ENCODE results near the gene CDC42BPG. TPM values are rescaled to one million over a fixed set of nuclear protein-coding genes. Genes with fewer than 3 reads are reported as not detected.
"Not testable (repeated sequence)": the region's sequence is repeated elsewhere in the genome, so short reads cannot be mapped to it uniquely, and the experiment has no call there.

CDC42BPG gene
- total RNA-seq, 2 donors from 2014 or later, result 0.37 to 0.71 TPM

- Mint-ChIP-seq H3K9me3 (no peaks in the 10 kb centered on the region), H3K4me3 (no peak overlapping the region), H3K36me3 (ENCODE audit: low read depth) (no peaks in the 10 kb centered on the region), H3K27me3 (no peaks in the 10 kb centered on the region), H3K4me1 (no peaks in the 10 kb centered on the region), H3K27ac (no peak overlapping the region)
- no peak for ATAC-seq (replicated peaks)
Observed at GRCh38 chr11:64833198-64833502, 11.3 kb downstream of the CDC42BPG start.

GRCh38 chr11:64832467-64833197 lies 11.8 kb downstream of the CDC42BPG start:
- H3K4me1 Mint-ChIP-seq, result no peaks in the 10 kb centered on the region

GRCh38 chr11:64831411-64831891 lies 13.0 kb downstream of the CDC42BPG start:
- no peak for ATAC-seq (replicated peaks)
- no peak overlapping the region for H3K27ac Mint-ChIP-seq
- H3K27me3 Mint-ChIP-seq, result no peaks in the 10 kb centered on the region
- H3K4me1 Mint-ChIP-seq, result no peaks in the 10 kb centered on the region
- H3K9me3 Mint-ChIP-seq, result no peaks in the 10 kb centered on the region
- no peak overlapping the region for H3K4me3 Mint-ChIP-seq
- no peaks in the 10 kb centered on the region for H3K36me3 Mint-ChIP-seq (ENCODE audit: low read depth)

More at GRCh38 chr11:64832467-64833197, 11.8 kb downstream of the CDC42BPG start:
- no peak for ATAC-seq (replicated peaks)
- H3K36me3 Mint-ChIP-seq (ENCODE audit: low read depth), result no peaks in the 10 kb centered on the region
- H3K4me3 Mint-ChIP-seq, result no peak overlapping the region
- no peaks in the 10 kb centered on the region for H3K27me3 Mint-ChIP-seq
- H3K9me3 Mint-ChIP-seq, result no peaks in the 10 kb centered on the region
- no peak overlapping the region for H3K27ac Mint-ChIP-seq

DNA sequence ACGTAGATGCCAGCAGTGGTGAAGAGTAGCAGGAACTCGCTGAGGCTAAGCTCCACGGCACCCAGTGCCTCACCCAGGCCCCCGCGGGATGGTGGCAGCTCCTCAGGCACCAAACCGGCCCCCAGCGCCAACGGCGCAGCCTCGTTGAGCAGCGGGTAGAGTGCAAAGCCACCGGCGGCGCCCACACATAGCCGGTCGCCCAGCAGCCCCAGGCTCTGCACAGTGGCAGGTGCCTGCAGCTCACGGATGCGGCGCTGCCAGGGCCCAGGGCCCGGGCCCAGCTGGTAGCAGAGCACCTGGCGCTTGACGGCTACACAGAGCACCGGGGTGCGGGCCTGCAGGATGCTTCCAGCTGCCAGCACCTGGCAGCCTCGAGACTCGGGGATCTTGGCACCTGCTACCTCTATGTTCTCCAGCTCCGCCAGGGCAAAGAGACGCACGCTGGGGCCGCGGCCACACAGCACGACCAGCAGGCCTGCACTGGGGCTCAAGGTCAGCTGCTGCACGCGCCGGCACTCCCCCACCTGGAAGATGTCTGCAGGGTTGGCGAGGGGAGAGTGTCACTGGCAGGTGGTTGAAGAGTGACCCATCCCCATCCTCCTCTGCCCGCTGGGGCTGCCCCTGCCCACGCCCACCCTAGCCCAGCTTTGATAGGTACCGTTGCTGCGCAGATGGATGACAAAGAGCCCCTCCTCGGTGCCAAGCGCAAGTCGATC lies 14.8 kb downstream of the CDC42BPG start:
- ATAC-seq (replicated peaks), result no peak
- Mint-ChIP-seq H3K36me3 (ENCODE audit: low read depth) (no peaks in the 10 kb centered on the region), H3K27me3 (no peaks in the 10 kb centered on the region), H3K4me3 (no peak overlapping the region), H3K9me3 (no peaks in the 10 kb centered on the region), H3K4me1 (no peaks in the 10 kb centered on the region), H3K27ac (no peak overlapping the region)

DNA sequence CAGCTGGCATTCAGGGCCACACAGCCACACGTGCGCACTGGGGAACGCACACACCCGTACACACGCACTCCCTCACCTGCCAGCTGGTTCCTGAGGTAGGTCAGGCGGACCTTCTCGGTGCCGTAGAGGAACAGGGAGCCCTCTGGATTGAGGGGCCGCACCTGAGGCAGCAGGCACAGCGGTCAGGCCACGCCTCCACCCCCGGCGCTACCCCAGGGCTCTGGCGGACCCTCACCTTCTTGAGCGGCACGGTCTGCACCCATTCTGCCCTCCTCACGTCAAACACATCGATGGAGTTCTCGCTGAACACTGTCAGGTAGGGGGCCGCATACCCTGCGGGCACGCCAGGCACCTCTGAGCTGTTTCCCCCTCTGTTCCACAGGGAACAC lies 17.0 kb downstream of the CDC42BPG start:
- no peaks in the 10 kb centered on the region for H3K4me1 Mint-ChIP-seq
- H3K4me3 Mint-ChIP-seq, result no peak overlapping the region
- no peaks in the 10 kb centered on the region for H3K9me3 Mint-ChIP-seq
- H3K27ac Mint-ChIP-seq, result no peak overlapping the region
- no peaks in the 10 kb centered on the region for H3K27me3 Mint-ChIP-seq
- H3K36me3 Mint-ChIP-seq (ENCODE audit: low read depth), result no peaks in the 10 kb centered on the region
- ATAC-seq (replicated peaks), result no peak

DNA sequence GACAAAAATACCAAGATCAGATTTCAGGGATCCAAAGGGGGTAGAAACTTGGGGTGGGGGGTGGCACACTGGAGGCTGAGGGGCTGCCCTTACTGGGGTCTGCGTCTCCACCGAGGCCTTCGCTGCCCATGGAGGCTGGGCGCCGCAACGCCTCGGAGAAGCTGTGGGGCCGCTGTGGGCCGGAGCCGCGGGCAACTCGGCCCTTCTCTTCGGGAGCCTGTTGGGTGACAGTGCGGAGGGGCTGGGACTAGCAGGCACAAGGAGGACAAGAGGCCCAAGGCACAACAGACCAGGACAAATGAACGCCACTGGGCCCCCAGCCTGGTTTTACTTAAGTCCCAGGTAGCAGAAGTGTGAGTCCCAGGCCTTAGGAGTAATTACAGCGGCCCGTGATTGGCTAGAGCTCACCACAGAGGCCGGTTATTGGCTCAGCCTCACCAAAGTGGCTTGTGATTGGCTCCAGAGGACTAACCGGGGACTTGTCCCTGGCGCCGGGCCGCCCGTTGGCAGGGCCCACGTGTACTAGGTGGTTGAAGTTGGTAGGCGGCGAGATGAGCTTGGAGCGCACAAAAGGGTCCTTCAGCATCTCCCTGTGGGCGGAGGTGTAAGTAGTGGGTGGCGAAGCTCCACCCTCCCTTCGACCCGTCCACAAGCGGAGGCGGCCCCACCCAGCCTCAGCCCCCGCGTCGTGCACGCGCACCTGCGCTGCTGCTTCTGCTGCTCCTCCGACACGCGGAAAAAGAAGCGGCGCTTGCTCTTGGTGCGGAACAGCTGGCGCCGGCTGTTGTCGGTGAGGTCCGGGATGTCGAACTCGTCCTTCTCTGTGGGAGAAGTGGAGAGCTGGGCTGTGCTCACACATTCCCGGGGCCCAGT lies 17.6 kb downstream of the CDC42BPG start:
- no peaks in the 10 kb centered on the region for H3K36me3 Mint-ChIP-seq (ENCODE audit: low read depth)
- no peaks in the 10 kb centered on the region for H3K27me3 Mint-ChIP-seq
- H3K4me1 Mint-ChIP-seq, result no peaks in the 10 kb centered on the region
- no peak overlapping the region for H3K27ac Mint-ChIP-seq
- H3K4me3 Mint-ChIP-seq, result no peak overlapping the region
- no peak for ATAC-seq (replicated peaks)
- H3K9me3 Mint-ChIP-seq, result no peaks in the 10 kb centered on the region

DNA sequence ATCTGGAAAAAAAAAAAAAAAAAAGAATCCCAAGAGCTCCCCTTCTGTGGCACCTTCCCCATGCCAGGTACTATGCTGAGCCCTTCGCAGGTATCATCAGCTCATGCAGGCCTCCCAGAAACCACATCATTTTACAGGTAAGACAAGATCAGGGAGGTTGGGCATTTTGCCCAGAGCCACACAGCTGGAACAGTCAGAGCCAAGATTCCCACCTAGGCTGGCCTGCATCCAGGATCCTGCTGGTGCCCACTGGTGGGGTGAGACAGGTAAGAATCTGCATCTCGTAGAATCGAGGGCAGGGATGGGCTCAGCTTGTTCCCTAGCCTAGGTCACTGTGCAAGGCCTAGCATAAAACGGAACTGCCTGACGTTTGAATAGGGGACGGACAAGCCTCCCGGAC lies 18.4 kb downstream of the CDC42BPG start:
- no peak for ATAC-seq (replicated peaks)
- H3K9me3 Mint-ChIP-seq, result no peaks in the 10 kb centered on the region
- no peaks in the 10 kb centered on the region for H3K4me1 Mint-ChIP-seq
- H3K4me3 Mint-ChIP-seq, result no peak overlapping the region
- no peaks in the 10 kb centered on the region for H3K36me3 Mint-ChIP-seq (ENCODE audit: low read depth)
- no peak overlapping the region for H3K27ac Mint-ChIP-seq
- no peaks in the 10 kb centered on the region for H3K27me3 Mint-ChIP-seq

GRCh38 chr11:64823568-64824119 lies 20.8 kb downstream of the CDC42BPG start:
- H3K4me1 Mint-ChIP-seq, result no peaks in the 10 kb centered on the region
- ATAC-seq (replicated peaks), result no peak
- no peak overlapping the region for H3K4me3 Mint-ChIP-seq
- H3K9me3 Mint-ChIP-seq, result no peaks in the 10 kb centered on the region
- no peak overlapping the region for H3K27ac Mint-ChIP-seq
- H3K36me3 Mint-ChIP-seq (ENCODE audit: low read depth), result no peaks in the 10 kb centered on the region
- H3K27me3 Mint-ChIP-seq, result no peaks in the 10 kb centered on the region

GRCh38 chr11:64817476-64817875 lies 27.0 kb downstream of the CDC42BPG start:
- H3K27ac Mint-ChIP-seq, result peak overlapping the region; percentile 1
- no peaks in the 10 kb centered on the region for H3K9me3 Mint-ChIP-seq
- no peaks in the 10 kb centered on the region for H3K36me3 Mint-ChIP-seq (ENCODE audit: low read depth)
- ATAC-seq (replicated peaks), result no peak
- H3K4me1 Mint-ChIP-seq, result no peaks in the 10 kb centered on the region
- no peak overlapping the region for H3K4me3 Mint-ChIP-seq
- H3K27me3 Mint-ChIP-seq, result no peaks in the 10 kb centered on the region

DNA sequence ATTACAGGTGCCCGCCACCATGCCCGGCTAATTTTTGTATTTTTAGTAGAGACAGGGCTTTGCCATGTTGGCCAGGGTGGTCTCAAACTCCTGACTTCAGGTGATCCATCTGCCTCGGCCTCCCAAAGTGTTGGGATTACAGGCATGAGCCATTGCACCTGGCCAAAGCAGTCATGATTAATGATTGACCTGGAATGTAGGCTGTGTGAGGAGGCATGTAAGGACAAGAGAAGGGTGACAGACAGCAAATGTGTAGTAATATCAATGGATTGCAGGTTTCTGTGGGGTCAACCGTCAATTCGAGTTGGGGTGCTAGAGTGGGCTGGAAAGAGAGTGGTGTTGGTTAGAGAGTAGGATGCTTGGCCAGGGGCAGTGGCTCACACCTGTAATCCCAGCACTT lies 29.0 kb downstream of the CDC42BPG start:
- not testable (repeated sequence) for H3K4me3 Mint-ChIP-seq; H3K27me3 Mint-ChIP-seq; H3K27ac Mint-ChIP-seq; H3K36me3 Mint-ChIP-seq (ENCODE audit: low read depth); H3K4me1 Mint-ChIP-seq; H3K9me3 Mint-ChIP-seq; ATAC-seq (replicated peaks)

DNA sequence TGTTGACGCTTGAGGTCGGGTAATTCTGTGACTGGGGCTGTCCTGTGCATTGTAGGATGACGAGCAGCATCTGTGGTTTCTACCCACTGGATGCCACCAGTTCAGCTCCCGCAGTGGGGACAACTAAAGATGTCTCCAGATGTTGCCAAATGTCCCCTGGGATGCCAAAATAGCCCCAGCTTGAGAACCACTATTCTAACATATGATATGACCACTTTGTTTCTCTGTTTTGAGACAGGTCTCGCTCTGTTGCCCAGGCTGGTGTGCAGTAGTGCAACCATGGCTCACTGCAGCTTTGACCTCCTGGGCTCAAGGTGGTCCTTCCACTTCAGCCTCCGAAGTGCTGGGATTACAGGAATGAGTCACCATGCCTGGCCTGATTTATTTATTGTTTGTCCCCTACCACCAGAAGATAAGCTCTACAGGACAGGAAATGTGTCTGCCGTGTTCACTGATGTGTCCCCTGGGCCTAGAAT lies 29.7 kb downstream of the CDC42BPG start:
- Mint-ChIP-seq H3K27ac (no peak overlapping the region), H3K4me3 (no peak overlapping the region), H3K9me3 (no peaks in the 10 kb centered on the region), H3K4me1 (no peaks in the 10 kb centered on the region), H3K36me3 (ENCODE audit: low read depth) (no peaks in the 10 kb centered on the region), H3K27me3 (no peaks in the 10 kb centered on the region)
- no peak for ATAC-seq (replicated peaks)

GRCh38 chr11:64813826-64814225 lies 30.6 kb downstream of the CDC42BPG start:
- H3K4me1 Mint-ChIP-seq, result peaks cover 6% of the 10 kb centered on the region

GRCh38 chr11:64810891-64811272 lies 33.6 kb downstream of the CDC42BPG start:
- Mint-ChIP-seq H3K36me3 (ENCODE audit: low read depth) (peaks cover 12% of the 10 kb centered on the region), H3K4me1 (peaks cover 12% of the 10 kb centered on the region), H3K27me3 (no peaks in the 10 kb centered on the region), H3K4me3 (peak overlapping the region; percentile 94), H3K9me3 (no peaks in the 10 kb centered on the region), H3K27ac (peak overlapping the region; percentile 94)
- ATAC-seq (replicated peaks), result peak; percentile 44

More at GRCh38 chr11:64813826-64814225, 30.6 kb downstream of the CDC42BPG start:
- Mint-ChIP-seq H3K27me3 (no peaks in the 10 kb centered on the region), H3K9me3 (no peaks in the 10 kb centered on the region), H3K4me3 (no peak overlapping the region), H3K27ac (no peak overlapping the region), H3K36me3 (ENCODE audit: low read depth) (no peaks in the 10 kb centered on the region)
- ATAC-seq (replicated peaks), result no peak

- no peaks in the 10 kb centered on the region for H3K9me3 Mint-ChIP-seq
- peak within 1 kb of the TSS; percentile 94 for H3K27ac Mint-ChIP-seq
- ATAC-seq (replicated peaks), result peak; percentile 90
- no peaks in the 10 kb centered on the region for H3K27me3 Mint-ChIP-seq
- H3K4me1 Mint-ChIP-seq, result peaks cover 12% of the 10 kb centered on the region
- peak within 1 kb of the TSS; percentile 94 for H3K4me3 Mint-ChIP-seq
- peaks cover 12% of the 10 kb centered on the region for H3K36me3 Mint-ChIP-seq (ENCODE audit: low read depth)
Observed at GRCh38 chr11:64810271-64810890, 34.1 kb downstream of the CDC42BPG start, which contains the start of gene MEN1. Gene MEN1 (minus strand): TSS chr11:64810551. CDS start chr11:64810109, 442 bp downstream.
